Measurements from ENCODE around the gene ATP8A2.

DNA sequence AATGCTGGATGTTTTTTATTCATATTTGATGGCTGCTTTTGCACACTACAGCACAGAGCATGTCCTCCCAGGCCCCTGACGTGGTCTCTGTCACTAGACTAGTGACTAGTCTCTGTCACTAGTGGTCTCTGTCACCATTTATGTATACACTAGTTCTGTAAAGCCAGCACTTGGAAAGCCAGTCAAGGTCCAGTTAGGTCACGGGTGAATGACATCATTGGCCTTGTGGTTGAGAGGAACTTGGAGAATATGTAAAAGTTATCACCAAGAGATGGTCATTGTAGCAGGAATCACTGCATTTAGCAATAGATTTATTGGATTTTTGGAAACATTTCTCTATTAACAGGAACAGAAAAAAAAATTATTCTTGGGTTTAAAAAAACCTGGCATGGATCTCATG lies 607.2 kb downstream of the ATP8A2 start:
- TF ChIP-seq, protein P1, sequence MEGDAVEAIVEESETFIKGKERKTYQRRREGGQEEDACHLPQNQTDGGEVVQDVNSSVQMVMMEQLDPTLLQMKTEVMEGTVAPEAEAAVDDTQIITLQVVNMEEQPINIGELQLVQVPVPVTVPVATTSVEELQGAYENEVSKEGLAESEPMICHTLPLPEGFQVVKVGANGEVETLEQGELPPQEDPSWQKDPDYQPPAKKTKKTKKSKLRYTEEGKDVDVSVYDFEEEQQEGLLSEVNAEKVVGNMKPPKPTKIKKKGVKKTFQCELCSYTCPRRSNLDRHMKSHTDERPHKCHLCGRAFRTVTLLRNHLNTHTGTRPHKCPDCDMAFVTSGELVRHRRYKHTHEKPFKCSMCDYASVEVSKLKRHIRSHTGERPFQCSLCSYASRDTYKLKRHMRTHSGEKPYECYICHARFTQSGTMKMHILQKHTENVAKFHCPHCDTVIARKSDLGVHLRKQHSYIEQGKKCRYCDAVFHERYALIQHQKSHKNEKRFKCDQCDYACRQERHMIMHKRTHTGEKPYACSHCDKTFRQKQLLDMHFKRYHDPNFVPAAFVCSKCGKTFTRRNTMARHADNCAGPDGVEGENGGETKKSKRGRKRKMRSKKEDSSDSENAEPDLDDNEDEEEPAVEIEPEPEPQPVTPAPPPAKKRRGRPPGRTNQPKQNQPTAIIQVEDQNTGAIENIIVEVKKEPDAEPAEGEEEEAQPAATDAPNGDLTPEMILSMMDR (IDR thresholded peaks at IDR 0.05; ENCODE audit: low read depth, low read length, missing input control): no peak
- TF ChIP-seq JUND (IDR thresholded peaks at IDR 0.05) (no peak), FOXA1 (IDR thresholded peaks at IDR 0.05) (no peak)

All from liver (tissue), 3 donors.